Smooth muscle cell (in vitro differentiated cells): ENCODE results near the gene PKNOX2. TPM values are rescaled to one million over a fixed set of nuclear protein-coding genes. Genes with fewer than 3 reads are reported as not detected.

Experiments
- DNase-seq: peaks from one replicate; lab custom pipeline; 2025; ENCODE audit not compliant: unreplicated experiment; lab: John Stamatoyannopoulos, UW
- H2AFZ ChIP-seq: fragments of 200-600 bp; sonication (generic); 2 replicates; pipeline ENCODE4 v1.6.0; 2016; ENCODE audit warnings: antibody characterized with exemption, low read depth, mild to moderate bottlenecking
- H3F3A ChIP-seq: fragments of 200-600 bp; sonication (generic); 2 replicates; pipeline ENCODE4 v1.6.0; 2017; ENCODE audit warnings: antibody characterized with exemption, low read depth
- H3K27ac ChIP-seq: fragments of 200-600 bp; sonication (generic); 2 replicates; pipeline ENCODE4 v1.5.1; 2016; ENCODE audit warnings: low read depth, mild to moderate bottlenecking
- H3K27me3 ChIP-seq: fragments of 200-600 bp; sonication (generic); 2 replicates; pipeline ENCODE4 v1.6.1; 2016; ENCODE audit warnings: low read depth, mild to moderate bottlenecking
- H3K36me3 ChIP-seq: fragments of 200-600 bp; sonication (generic); 2 replicates; pipeline ENCODE4 v1.5.1; 2016; ENCODE audit warnings: low read depth
- H3K4me1 ChIP-seq: fragments of 200-600 bp; sonication (generic); 2 replicates; pipeline ENCODE4 v1.5.1; 2016; ENCODE audit warnings: low read depth
- H3K4me2 ChIP-seq: fragments of 200-600 bp; sonication (generic); 2 replicates; pipeline ENCODE4 v1.6.0; 2016; ENCODE audit warnings: mild to moderate bottlenecking
- H3K4me3 ChIP-seq: fragments of 200-600 bp; sonication (generic); 2 replicates; pipeline ENCODE4 v1.5.1; 2016; ENCODE audit warnings: mild to moderate bottlenecking
- H3K79me2 ChIP-seq: fragments of 200-600 bp; sonication (generic); 2 replicates; pipeline ENCODE4 v1.6.0; 2016; ENCODE audit warnings: low read depth, mild to moderate bottlenecking
- H3K9ac ChIP-seq: fragments of 200-600 bp; sonication (generic); 2 replicates; pipeline ENCODE4 v1.6.0; 2016; ENCODE audit warnings: low read depth
- H3K9me3 ChIP-seq: fragments of 200-600 bp; sonication (generic); replicated peaks from 2 replicates; pipeline ENCODE4 v1.5.1; 2016; ENCODE audit warnings: low read depth
- H4K20me1 ChIP-seq: fragments of 200-600 bp; sonication (generic); 2 replicates; pipeline ENCODE4 v1.6.0; 2016; ENCODE audit warnings: low read depth
- CTCF ChIP-seq: fragments of 200-600 bp; sonication (generic); IDR thresholded peaks from 2 replicates; pipeline ENCODE4 v1.5.1; 2017; ENCODE audit warnings: borderline replicate concordance, mild to moderate bottlenecking, antibody characterized with exemption; ENCODE audit not compliant: insufficient read depth, poor library complexity, severe bottlenecking
- whole genome bisulfite sequencing: methylation state at CpG from one replicate; pipeline ENCODE4 v1.1.7; 2016; ENCODE audit warnings: low lambda C conversion rate; 5-methylcytosine and 5-hydroxymethylcytosine counted together
- polyA plus RNA-seq: library from polyadenylated mRNA; unstranded; fragments of >200 nt; fragmentation: Nextera tagmentation; extraction: Ambion mirVana; gene quantifications from 2 replicates; pipeline ENCODE4 v1.2.1, GENCODE V29; 2016
- total RNA-seq: library from RNA; depleted of rRNA; stranded (reverse); fragments of >200 nt; gene quantifications from 2 replicates; pipeline ENCODE4 v1.2.3, GENCODE V29; 2014

PKNOX2 gene
- total and polyA plus RNA-seq, 2 experiments from 2014 or later, result 7.2 to 7.9 TPM

DNA sequence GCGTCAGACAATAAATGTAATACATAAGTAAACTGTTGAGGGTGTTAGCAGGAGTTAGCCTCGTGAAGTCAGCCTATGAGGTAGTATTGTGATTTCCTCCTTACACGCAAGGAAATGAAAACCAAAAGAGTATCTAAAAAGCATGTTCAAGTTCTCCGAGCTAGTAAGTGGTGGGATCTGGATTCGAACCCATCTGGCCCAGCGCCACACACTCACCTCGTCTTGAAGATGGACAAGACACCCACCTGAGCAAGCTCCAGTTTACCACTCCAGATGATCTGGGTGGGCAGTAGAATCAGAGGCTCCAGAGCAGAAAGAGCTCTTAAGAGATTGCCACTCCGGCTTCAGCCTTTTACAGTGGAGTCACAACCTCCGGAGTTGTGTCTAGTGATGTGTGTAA, 140.3 kb downstream of the PKNOX2 start:
- Histone ChIP-seq H3K4me2 (no peak overlapping the region), H3K9me3 (no peaks in the 10 kb centered on the region), H3K27me3 (no peaks in the 10 kb centered on the region), H3K4me1 (no peaks in the 10 kb centered on the region), H3K4me3 (no peak overlapping the region), H3K9ac (no peak overlapping the region), H3K79me2 (no peaks in the 10 kb centered on the region), H3F3A (no peaks in the 10 kb centered on the region), H3K27ac (no peak overlapping the region), H2AFZ (no peak overlapping the region), H3K36me3 (no peaks in the 10 kb centered on the region), H4K20me1 (no peaks in the 10 kb centered on the region)
- no peak for TF ChIP-seq CTCF
- no peak for DNase-seq
- WGBS, result 90% methylated on average over 9 of the region's 9 CpGs

- H3K4me3 ChIP-seq, result no peak overlapping the region
Measured at GRCh38 chr11:125305345-125305744, 140.8 kb downstream of the PKNOX2 start.

GRCh38 chr11:125306476-125306875, 141.9 kb downstream of the PKNOX2 start:
- no peak overlapping the region for H3K9ac ChIP-seq
- H4K20me1 ChIP-seq, result no peaks in the 10 kb centered on the region
- no peak for TF ChIP-seq CTCF
- DNase-seq, result no peak
- H3K4me3 ChIP-seq, result no peak overlapping the region
- H3K4me2 ChIP-seq, result no peak overlapping the region
- H3K4me1 ChIP-seq, result no peaks in the 10 kb centered on the region
- H3F3A ChIP-seq, result no peaks in the 10 kb centered on the region
- no peaks in the 10 kb centered on the region for H3K27me3 ChIP-seq
- H3K9me3 ChIP-seq, result no peaks in the 10 kb centered on the region
- no peaks in the 10 kb centered on the region for H3K36me3 ChIP-seq
- H3K27ac ChIP-seq, result no peak overlapping the region
- no peaks in the 10 kb centered on the region for H3K79me2 ChIP-seq
- H2AFZ ChIP-seq, result no peak overlapping the region
- 67% methylated on average over 7 of the region's 7 CpGs for WGBS

More at GRCh38 chr11:125305345-125305744, 140.8 kb downstream of the PKNOX2 start:
- no peak overlapping the region for H3K4me2 ChIP-seq
- no peaks in the 10 kb centered on the region for H3K79me2 ChIP-seq
- H3K4me1 ChIP-seq, result no peaks in the 10 kb centered on the region
- no peak overlapping the region for H2AFZ ChIP-seq
- no peak overlapping the region for H3K27ac ChIP-seq
- no peak overlapping the region for H3K9ac ChIP-seq
- no peaks in the 10 kb centered on the region for H3K27me3 ChIP-seq
- H3K36me3 ChIP-seq, result no peaks in the 10 kb centered on the region
- no peaks in the 10 kb centered on the region for H3F3A ChIP-seq
- DNase-seq, result no peak
- no peaks in the 10 kb centered on the region for H3K9me3 ChIP-seq
- H4K20me1 ChIP-seq, result no peaks in the 10 kb centered on the region
- TF ChIP-seq CTCF, result no peak
- WGBS, result 86% methylated on average over 7 of the region's 7 CpGs

DNA sequence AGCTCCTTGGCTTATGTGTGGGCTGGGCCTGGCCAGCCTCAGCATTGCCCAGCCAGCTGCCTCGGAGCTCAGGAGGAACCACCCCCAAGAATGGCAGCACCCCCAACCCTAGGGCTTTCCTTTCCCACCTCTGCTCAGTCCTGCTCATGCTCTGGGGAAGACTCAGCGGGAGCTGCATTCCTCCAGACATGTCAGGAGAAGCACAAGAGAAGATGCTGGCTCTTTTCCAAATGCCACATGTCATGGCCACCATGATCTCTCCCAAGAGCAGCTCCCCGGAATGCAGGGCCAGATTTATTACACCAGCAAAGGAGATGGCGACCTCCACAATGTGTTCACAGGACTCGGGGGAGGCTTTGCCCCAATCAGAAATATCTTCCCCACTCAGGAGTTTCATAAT, 143.7 kb downstream of the PKNOX2 start:
- no peak for TF ChIP-seq CTCF
- no peaks in the 10 kb centered on the region for H3K79me2 ChIP-seq
- no peak overlapping the region for H3K4me2 ChIP-seq
- WGBS, result 89% methylated on average over 5 of the region's 5 CpGs
- H3K9ac ChIP-seq, result no peak overlapping the region
- no peaks in the 10 kb centered on the region for H3K36me3 ChIP-seq
- no peaks in the 10 kb centered on the region for H4K20me1 ChIP-seq
- no peaks in the 10 kb centered on the region for H3F3A ChIP-seq
- H3K27me3 ChIP-seq, result no peaks in the 10 kb centered on the region
- no peak overlapping the region for H2AFZ ChIP-seq
- H3K4me1 ChIP-seq, result no peaks in the 10 kb centered on the region
- no peak overlapping the region for H3K4me3 ChIP-seq
- no peaks in the 10 kb centered on the region for H3K9me3 ChIP-seq
- no peak overlapping the region for H3K27ac ChIP-seq
- DNase-seq, result no peak
